PC-9 (cell line): ENCODE data around the gene RNASE7. TPM values are rescaled to one million over a fixed set of nuclear protein-coding genes. Genes with fewer than 3 reads are reported as not detected.

ENCODE experiments used
- BruUV-seq: library from RNA; stranded (reverse); fragments of 400-500 nt; replicated peaks from 2 replicates; lab custom pipeline; 2021; lab: Mats Ljungman, UMichigan
- CTCF ChIA-PET: fragments of 300-600 bp; sonication (Branson Sonifier 250); formaldehyde crosslinking; loops from one replicate; lab custom pipeline; 2022; ENCODE audit warnings: antibody characterized with exemption; lab: Charles Lee
- POLR2A ChIA-PET: fragments of 300-600 bp; sonication (Branson Sonifier 250); formaldehyde crosslinking; loops from one replicate; lab custom pipeline; 2022; ENCODE audit warnings: antibody characterized with exemption; ENCODE audit not compliant: unreplicated experiment; lab: Charles Lee
- DNase-seq, 2 experiments: peaks; one replicate each; pipeline versions ENCODE4 v3.0.0 to v3.0.0-alpha.2; 2015 to 2022; ENCODE audit warnings: mixed read lengths in 1 of 2
- H2AFZ ChIP-seq: fragments of 200-600 bp; sonication (generic); 2 replicates; pipeline ENCODE4 v1.8.1; 2017; ENCODE audit warnings: antibody characterized with exemption
- H3F3A ChIP-seq: fragments of 200-600 bp; sonication (generic); 2 replicates; pipeline ENCODE4 v1.8.1; 2017; ENCODE audit warnings: antibody characterized with exemption, mild to moderate bottlenecking, low read depth; ENCODE audit not compliant: insufficient read depth
- H3K27ac ChIP-seq: fragments of 200-600 bp; sonication (generic); 2 replicates; pipeline ENCODE4 v1.6.1; 2016; ENCODE audit warnings: mixed run types
- H3K27me3 ChIP-seq: fragments of 200-600 bp; sonication (generic); 2 replicates; pipeline ENCODE4 v1.6.1; 2016; ENCODE audit warnings: low read depth, mixed run types; ENCODE audit not compliant: insufficient read depth
- H3K36me3 ChIP-seq: fragments of 200-600 bp; sonication (generic); 2 replicates; pipeline ENCODE4 v1.6.1; 2016; ENCODE audit warnings: low read depth, mixed run types
- H3K4me1 ChIP-seq: fragments of 200-600 bp; sonication (generic); replicated peaks from 2 replicates; pipeline ENCODE4 v1.6.1; 2016; ENCODE audit warnings: mixed run types; ENCODE audit not compliant: insufficient read depth
- H3K4me2 ChIP-seq: fragments of 200-600 bp; sonication (generic); 2 replicates; pipeline ENCODE4 v1.6.1; 2017; ENCODE audit warnings: mixed run types
- H3K4me3 ChIP-seq: fragments of 200-600 bp; sonication (generic); 2 replicates; pipeline ENCODE4 v1.6.1; 2016; ENCODE audit warnings: mixed run types
- H3K79me2 ChIP-seq: fragments of 200-600 bp; sonication (generic); 2 replicates; pipeline ENCODE4 v1.6.1; 2017; ENCODE audit warnings: low read depth, mixed run types
- H3K9me2 ChIP-seq: fragments of 200-600 bp; sonication (generic); 2 replicates; pipeline ENCODE4 v1.8.1; 2017; ENCODE audit warnings: mild to moderate bottlenecking; ENCODE audit not compliant: insufficient read depth
- H3K9me3 ChIP-seq: fragments of 200-600 bp; sonication (generic); 2 replicates; pipeline ENCODE4 v1.8.1; 2016; ENCODE audit warnings: low read depth; ENCODE audit not compliant: insufficient read depth
- H4K20me1 ChIP-seq: fragments of 200-600 bp; sonication (generic); 2 replicates; pipeline ENCODE4 v1.8.1; 2017; ENCODE audit not compliant: insufficient read depth
- CTCF ChIP-seq: fragments of 200-600 bp; sonication (generic); conservative IDR thresholded peaks from 2 replicates; pipeline ENCODE4 v1.6.1; 2017; ENCODE audit warnings: mixed run types, antibody characterized with exemption, mild to moderate bottlenecking, moderate library complexity
- EZH2 ChIP-seq: fragments of 200-600 bp; sonication (generic); IDR thresholded peaks from 2 replicates; pipeline ENCODE4 v1.8.0; 2017; ENCODE audit warnings: antibody characterized with exemption, low read depth
- intact Hi-C: fragments of 100-400 bp; cut with micrococcal nuclease; formaldehyde crosslinking; loops from one replicate; pipeline ENCODE4 v1.10.0; 2022; ENCODE audit not compliant: unreplicated experiment
- total RNA-seq: library from RNA; stranded (reverse); gene quantifications from 2 replicates; pipeline ENCODE4 v1.2.3, GENCODE V29; 2021

RNASE7 gene
- total RNA-seq, 1 experiment from 2014 or later, result not detected

GRCh38 chr14:21025371-21026273 is 16.5 kb upstream of the RNASE7 start:
- H3K79me2 ChIP-seq, result no peaks in the 10 kb centered on the region
- no TSS peak for BruUV-seq
- POLR2A ChIA-PET, result interaction anchor here (0.6 kb wide), 1 partner anchor 79 kb away, joined by 5 read pairs; no protein-coding TSS in a partner anchor
- H3K27ac ChIP-seq, result no peak overlapping the region
- 0 out of 2 replicates have a peak, but pooled peaks cover 6% of the 10 kb centered on the region for H3K4me1 ChIP-seq
- no peak for DNase-seq
- no peaks in the 10 kb centered on the region for H3F3A ChIP-seq
- no peaks in the 10 kb centered on the region for H4K20me1 ChIP-seq
- H3K27me3 ChIP-seq, result no peaks in the 10 kb centered on the region
- H3K4me2 ChIP-seq, result peak overlapping the region; percentile 74
- H3K9me2 ChIP-seq, result no peaks in the 10 kb centered on the region
- CTCF ChIA-PET, result no interaction called here
- TF ChIP-seq CTCF (no peak), EZH2 (no peak)
- H2AFZ ChIP-seq, result peak overlapping the region; percentile 69; the same call in 1 of the 2 replicates
- peak overlapping the region; percentile 59; the same call in 1 of the 2 replicates for H3K4me3 ChIP-seq
- intact Hi-C loops, result no loop called here
- no peaks in the 10 kb centered on the region for H3K36me3 ChIP-seq
- no peaks in the 10 kb centered on the region for H3K9me3 ChIP-seq

- Histone ChIP-seq H3F3A (no peaks in the 10 kb centered on the region), H3K4me1 (0 out of 2 replicates have a peak, but pooled peaks cover 6% of the 10 kb centered on the region), H3K9me2 (no peaks in the 10 kb centered on the region), H4K20me1 (no peaks in the 10 kb centered on the region), H3K36me3 (no peaks in the 10 kb centered on the region), H3K79me2 (no peaks in the 10 kb centered on the region), H2AFZ (no peak overlapping the region), H3K4me3 (no peak overlapping the region), H3K27me3 (no peaks in the 10 kb centered on the region), H3K27ac (no peak overlapping the region), H3K9me3 (no peaks in the 10 kb centered on the region), H3K4me2 (no peak overlapping the region)
- DNase-seq, result no peak
- ChIA-PET CTCF (no interaction called here), POLR2A (interaction anchor here (0.6 kb wide), 1 partner anchor 79 kb away, joined by 5 read pairs; no protein-coding TSS in a partner anchor)
- intact Hi-C loops, result no loop called here
- no TSS peak for BruUV-seq
- no peak for TF ChIP-seq EZH2
Observed at GRCh38 chr14:21026274-21026987, 15.7 kb upstream of the RNASE7 start.

GRCh38 chr14:21026988-21027315 is 15.2 kb upstream of the RNASE7 start:
- BruUV-seq, result no TSS peak
- intact Hi-C loops, result no loop called here

GRCh38 chr14:21029917-21030316 is 12.2 kb upstream of the RNASE7 start, which contains the start of gene TPPP2:
Gene TPPP2, plus strand, starts transcription at chr14:21030217. Its CDS starts 365 bp downstream, at chr14:21030582.
- Histone ChIP-seq H3K4me3 (no peak within 1 kb of the TSS), H3K27me3 (no peaks in the 10 kb centered on the region; the same call in 1 of the 2 replicates), H2AFZ (no peak within 1 kb of the TSS), H3K27ac (no peak within 1 kb of the TSS), H3F3A (no peaks in the 10 kb centered on the region), H3K36me3 (no peaks in the 10 kb centered on the region), H4K20me1 (no peaks in the 10 kb centered on the region), H3K4me1 (no peaks in the 10 kb centered on the region), H3K4me2 (no peak within 1 kb of the TSS), H3K9me2 (no peaks in the 10 kb centered on the region), H3K79me2 (no peaks in the 10 kb centered on the region), H3K9me3 (no peaks in the 10 kb centered on the region)
- ChIA-PET POLR2A (no interaction called here), CTCF (no interaction called here)
- no TSS peak for BruUV-seq
- no peak for DNase-seq
- TF ChIP-seq EZH2 (no peak), CTCF (no peak)
- intact Hi-C loops, result no loop called here

More at GRCh38 chr14:21026988-21027315, 15.2 kb upstream of the RNASE7 start:
- no peaks in the 10 kb centered on the region for H3K27me3 ChIP-seq
- 0 out of 2 replicates have a peak, but pooled peaks cover 6% of the 10 kb centered on the region for H3K4me1 ChIP-seq
- POLR2A ChIA-PET, result no interaction called here
- DNase-seq, result no peak
- CTCF ChIA-PET, result no interaction called here
- no peaks in the 10 kb centered on the region for H4K20me1 ChIP-seq
- H3K9me2 ChIP-seq, result no peaks in the 10 kb centered on the region
- H3K79me2 ChIP-seq, result no peaks in the 10 kb centered on the region
- no peaks in the 10 kb centered on the region for H3K9me3 ChIP-seq
- no peaks in the 10 kb centered on the region for H3K36me3 ChIP-seq
- no peaks in the 10 kb centered on the region for H3F3A ChIP-seq
- no peak overlapping the region for H3K27ac ChIP-seq
- H3K4me3 ChIP-seq, result no peak overlapping the region
- no peak overlapping the region for H2AFZ ChIP-seq
- no peak overlapping the region for H3K4me2 ChIP-seq
- no peak for TF ChIP-seq EZH2
